AML-193 (cell line): ENCODE data around the gene FCHSD1.
"Not testable (repeated sequence)": the region's sequence is repeated elsewhere in the genome, so short reads cannot be mapped to it uniquely, and the experiment has no call there.

Experiments used
- DNase-seq, 2 experiments: peaks; one replicate each; lab custom pipeline; 2025; lab: John Stamatoyannopoulos, UW

Gene FCHSD1

DNA sequence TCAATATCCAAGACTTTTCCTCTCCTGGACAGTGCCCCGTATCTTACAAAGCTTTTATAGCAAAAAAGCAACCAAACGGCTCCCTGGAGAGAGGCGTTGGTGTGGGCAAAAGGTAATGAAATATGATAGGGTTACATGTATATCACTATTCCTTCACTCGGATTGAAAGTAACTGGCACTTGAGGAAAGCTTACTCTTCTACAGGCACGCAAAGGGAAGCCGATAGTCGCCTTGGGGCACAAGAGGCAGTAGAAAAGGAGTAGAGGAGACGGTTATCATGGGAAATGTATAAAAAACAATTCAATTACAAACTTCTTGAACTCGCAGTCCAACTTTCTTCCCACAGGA is 33.6 kb downstream of the FCHSD1 start:
- no peak for DNase-seq

- no peak for DNase-seq
These were observed 34.1 kb downstream of the FCHSD1 start for GRCh38 chr5:141617128-141617527.

DNA sequence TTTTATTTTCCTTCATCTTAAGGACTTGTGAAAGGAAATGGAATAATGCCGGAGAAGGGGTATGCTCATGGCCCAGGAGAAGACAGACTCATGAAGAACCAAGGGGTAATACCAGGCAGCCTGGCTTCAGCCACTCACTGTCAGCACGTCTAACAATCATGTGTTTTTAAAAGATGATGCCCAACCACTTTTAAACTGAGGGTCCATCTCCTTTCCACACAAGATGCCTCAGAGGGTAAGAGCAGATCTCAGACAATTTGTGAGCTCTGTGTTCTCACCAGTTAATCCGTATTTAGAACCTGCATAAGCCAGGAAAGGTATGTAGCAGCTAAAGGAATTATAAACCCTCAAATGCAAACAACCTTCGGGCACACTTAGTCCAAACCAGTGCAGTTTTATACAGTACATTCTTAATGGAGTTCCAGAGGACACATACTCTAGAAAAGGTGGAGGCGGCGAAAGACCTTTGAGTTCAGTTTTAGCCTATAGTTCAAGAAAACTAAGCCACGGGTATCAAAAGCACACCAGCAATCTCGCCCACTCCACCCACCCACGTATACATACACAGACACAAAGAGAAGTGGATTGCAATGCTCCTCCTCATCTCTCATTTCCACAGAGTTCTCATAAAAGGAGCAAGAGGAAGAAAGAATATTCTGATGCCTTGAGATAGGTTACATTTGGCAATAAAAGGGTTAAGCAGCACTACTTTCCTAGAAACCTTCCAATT is 35.1 kb downstream of the FCHSD1 start:
- DNase-seq: no peak

- no peak for DNase-seq
These were observed 37.9 kb downstream of the FCHSD1 start for GRCh38 chr5:141613344-141613743.

DNA sequence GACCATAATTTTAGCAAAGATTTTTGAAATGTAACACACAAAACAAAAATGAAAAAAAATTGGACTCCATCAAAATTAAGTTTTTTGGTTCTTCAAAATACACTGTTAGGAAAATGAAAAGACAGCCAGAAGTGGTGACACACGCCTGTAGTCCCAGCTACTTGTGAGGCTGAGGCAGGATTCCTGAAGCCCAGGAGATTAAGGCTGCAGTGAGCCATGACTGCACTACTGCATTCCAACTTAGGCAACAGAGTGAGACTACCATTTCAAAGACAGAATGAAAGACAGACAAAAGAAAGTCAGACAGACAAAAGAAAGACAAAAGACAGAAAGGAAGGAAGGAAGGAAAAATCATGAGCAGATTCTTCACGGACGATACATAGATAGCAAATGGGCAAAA is 39.9 kb downstream of the FCHSD1 start:
- no peak for DNase-seq

- DNase-seq: not testable (repeated sequence)
These were observed 41.3 kb downstream of the FCHSD1 start for GRCh38 chr5:141609921-141610320.

GRCh38 chr5:141609044-141609443 is 42.2 kb downstream of the FCHSD1 start:
- DNase-seq: no peak

DNA sequence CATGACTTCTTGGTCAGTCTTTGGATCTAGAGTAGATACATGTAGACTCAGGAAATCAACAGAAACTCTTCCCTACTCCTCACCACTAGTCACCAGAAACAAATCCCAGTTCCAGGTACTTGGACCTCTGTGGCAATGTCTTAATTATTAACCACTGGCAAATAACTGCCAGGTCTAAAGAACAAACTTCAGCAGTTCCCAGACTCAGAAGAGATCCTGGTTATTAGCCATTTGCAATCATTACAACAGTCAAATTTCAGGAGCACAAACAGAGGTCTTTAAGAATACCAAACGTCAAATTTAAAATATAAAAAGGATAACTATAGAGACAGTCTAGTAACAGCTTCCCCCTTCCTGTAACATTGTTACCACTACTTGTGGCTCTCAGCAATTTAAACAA is 42.7 kb downstream of the FCHSD1 start:
- DNase-seq: no peak

DNA sequence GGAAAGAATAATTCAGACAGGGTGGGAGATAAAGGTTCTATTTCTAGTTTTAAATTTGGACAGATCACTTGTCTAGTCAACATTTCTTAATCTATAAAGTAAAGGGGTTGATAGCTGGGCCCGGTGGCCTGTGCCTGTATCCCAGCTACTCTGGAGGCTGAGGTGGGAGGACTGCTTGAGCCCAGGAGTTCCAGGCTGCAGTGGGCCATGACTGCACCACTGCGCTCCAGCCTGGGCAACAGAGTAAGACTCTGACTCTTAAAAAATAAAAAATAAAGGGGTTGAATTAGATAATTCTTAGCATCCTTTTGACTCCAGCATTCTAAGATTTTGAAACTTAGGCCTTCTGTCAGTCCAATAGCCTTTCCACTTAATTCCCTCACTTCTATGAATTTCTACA is 43.2 kb downstream of the FCHSD1 start:
- DNase-seq: no peak

GRCh38 chr5:141605523-141606277 is 45.5 kb downstream of the FCHSD1 start:
- DNase-seq: peak; percentile 94 to 97

DNA sequence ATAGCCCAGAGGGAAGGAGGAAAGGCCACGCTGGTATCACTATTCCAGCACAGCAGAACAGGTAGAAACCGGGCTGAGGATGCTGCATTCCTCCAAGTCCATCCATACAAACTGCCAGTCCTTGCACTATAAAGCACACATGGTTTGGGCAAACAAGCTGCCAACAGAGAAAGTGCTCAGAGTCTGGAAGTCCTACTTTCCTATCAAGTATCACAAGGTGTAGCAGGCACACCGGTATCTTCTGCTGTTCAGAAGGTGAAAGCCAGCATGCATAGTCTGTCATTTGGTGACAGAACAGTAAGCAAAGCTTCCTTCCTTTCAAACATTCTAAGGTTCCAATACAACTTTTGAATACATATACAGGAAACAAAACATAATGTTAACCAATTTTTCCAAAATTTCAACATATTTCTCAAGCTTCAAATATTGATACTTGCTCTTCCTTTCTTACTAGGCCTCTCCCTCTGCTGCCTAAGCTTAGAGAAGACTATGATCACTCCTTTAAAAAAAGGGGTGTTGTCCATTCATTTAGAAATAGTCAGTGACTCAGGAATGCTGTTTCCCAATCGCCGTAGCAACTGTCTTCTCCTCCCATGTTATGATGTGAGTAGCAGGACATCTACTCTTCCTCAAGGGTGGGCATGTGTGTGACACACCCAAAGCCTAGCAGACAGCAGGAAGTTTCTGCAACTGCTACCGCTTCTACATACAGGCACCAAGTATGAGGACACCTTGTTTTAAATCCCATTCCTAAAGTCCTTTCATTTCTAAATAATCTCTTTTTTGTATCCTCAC is 47.1 kb downstream of the FCHSD1 start:
- DNase-seq: peak; percentile 96 to 97

- DNase-seq: no peak
These were observed 48.6 kb downstream of the FCHSD1 start for GRCh38 chr5:141602606-141603005.

DNA sequence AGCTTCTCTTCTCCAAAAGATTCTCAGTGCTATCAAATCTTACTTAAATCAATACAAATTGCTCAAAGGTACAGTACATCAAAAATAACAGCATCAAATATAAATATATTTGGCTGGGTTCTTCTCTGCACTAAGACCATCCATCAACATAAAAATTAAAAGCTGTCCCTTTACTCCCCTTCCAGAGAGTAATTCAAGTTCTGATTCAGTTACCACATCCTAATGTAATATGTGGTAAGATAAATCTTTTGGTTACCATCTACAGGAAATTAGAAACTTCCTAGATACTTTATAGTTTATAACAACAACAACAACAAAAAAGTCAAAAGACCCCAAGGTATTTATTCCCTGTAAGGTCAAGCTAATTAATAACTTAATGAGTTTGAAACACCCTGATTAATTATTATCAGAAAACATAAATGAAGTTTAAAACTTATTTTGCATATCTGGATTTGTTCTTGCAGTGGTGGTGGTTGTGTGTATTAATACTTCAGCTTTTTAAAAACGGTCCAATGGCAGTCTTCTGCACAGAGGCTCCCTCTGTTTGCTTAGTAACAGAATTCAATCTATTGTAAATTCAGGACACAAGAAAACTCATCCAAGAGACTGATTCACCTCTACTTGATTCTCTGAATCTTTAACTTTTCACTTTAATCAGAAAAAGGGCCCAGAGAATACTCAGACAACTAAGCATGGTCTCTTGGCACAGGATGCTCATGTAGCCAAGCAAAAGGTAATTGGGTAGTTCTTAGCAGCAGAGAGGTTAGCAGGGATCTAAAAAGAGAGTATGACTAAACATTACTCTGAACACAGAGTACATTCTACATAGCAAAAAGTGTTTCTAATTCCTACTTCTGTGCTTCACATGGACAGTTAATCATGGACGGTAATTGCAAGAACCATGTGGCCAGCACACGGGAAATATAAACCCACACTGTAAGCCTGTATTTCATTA is 52.5 kb downstream of the FCHSD1 start:
- DNase-seq: no peak

DNA sequence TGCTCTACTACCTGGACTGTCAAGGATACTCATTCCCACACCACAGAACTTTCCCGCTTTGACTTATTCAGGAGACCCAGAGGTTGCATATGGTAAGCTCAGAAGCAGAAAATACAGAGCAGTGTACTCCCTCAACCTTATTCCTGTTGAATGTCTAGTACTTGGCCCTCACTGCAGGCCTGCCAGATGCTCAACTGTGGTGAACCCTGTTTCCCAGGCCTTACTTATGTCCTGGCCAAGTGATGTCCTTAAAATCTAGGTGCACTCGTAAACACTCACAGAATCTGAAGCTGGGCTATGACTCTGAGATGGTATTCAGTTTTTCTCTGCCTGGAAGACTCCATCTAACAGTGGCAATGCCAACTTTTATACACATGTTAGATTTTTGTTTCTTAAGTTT is 53.4 kb downstream of the FCHSD1 start:
- no peak for DNase-seq

GRCh38 chr5:141597394-141597793 is 53.8 kb downstream of the FCHSD1 start:
- no peak for DNase-seq

DNA sequence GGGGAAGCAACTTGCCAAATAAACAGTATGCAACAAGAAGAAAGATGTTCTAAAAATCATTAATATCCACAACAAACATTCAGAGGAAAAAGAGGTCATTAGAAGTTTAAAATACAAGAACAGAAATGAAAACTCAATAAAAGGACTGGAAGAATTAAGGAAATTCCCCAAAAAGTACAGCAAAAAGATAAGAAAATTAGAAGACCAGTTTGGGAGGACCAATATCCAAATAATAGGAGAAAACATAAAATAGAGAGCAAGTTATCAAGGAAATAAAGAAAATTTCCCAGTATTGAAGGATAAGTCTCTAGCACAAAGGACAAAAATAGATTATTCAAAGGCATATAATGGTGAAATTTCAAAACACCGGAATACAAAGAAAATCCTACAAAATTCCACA is 54.4 kb downstream of the FCHSD1 start:
- no peak for DNase-seq

- no peak for DNase-seq
These were observed 61.1 kb downstream of the FCHSD1 start for GRCh38 chr5:141590127-141590526.
